NB4 (cell line): ENCODE measurements around the gene KLK15.

Source experiments
- DNase-seq: peaks from one replicate; pipeline ENCODE4 v3.0.0; 2010; ENCODE audit warnings: low read depth
- H3K4me3 ChIP-seq: one replicate; pipeline ENCODE4 v1.5.1; 2011; ENCODE audit warnings: mild to moderate bottlenecking, low read depth, low read length, moderate library complexity
- CTCF ChIP-seq: IDR thresholded peaks from one replicate; pipeline ENCODE4 v1.5.1; 2012; ENCODE audit warnings: low read depth, low read length
- MAX ChIP-seq: IDR thresholded peaks from 2 replicates; pipeline ENCODE4 v1.6.1; 2011; ENCODE audit warnings: low read depth, low read length
- MYC ChIP-seq: IDR thresholded peaks from 2 replicates; pipeline ENCODE4 v1.6.1; 2011; ENCODE audit warnings: low read depth, low read length
- POLR2A ChIP-seq: IDR thresholded peaks from 2 replicates; pipeline ENCODE4 v1.6.1; 2011; ENCODE audit warnings: mild to moderate bottlenecking; ENCODE audit not compliant: insufficient read length; ENCODE audit errors: extremely low read depth

KLK15 gene

GRCh38 chr19:50843205-50843604, 9.8 kb upstream of the KLK15 start:
- DNase-seq, result no peak
- TF ChIP-seq MAX, result no peak
- no peak overlapping the region for H3K4me3 ChIP-seq

- DNase-seq, result no peak
- TF ChIP-seq CTCF (no peak), MYC (no peak), MAX (no peak), POLR2A (no peak)
- no peak overlapping the region for H3K4me3 ChIP-seq
These were observed 8.8 kb upstream of the KLK15 start for GRCh38 chr19:50842130-50842529.

DNA sequence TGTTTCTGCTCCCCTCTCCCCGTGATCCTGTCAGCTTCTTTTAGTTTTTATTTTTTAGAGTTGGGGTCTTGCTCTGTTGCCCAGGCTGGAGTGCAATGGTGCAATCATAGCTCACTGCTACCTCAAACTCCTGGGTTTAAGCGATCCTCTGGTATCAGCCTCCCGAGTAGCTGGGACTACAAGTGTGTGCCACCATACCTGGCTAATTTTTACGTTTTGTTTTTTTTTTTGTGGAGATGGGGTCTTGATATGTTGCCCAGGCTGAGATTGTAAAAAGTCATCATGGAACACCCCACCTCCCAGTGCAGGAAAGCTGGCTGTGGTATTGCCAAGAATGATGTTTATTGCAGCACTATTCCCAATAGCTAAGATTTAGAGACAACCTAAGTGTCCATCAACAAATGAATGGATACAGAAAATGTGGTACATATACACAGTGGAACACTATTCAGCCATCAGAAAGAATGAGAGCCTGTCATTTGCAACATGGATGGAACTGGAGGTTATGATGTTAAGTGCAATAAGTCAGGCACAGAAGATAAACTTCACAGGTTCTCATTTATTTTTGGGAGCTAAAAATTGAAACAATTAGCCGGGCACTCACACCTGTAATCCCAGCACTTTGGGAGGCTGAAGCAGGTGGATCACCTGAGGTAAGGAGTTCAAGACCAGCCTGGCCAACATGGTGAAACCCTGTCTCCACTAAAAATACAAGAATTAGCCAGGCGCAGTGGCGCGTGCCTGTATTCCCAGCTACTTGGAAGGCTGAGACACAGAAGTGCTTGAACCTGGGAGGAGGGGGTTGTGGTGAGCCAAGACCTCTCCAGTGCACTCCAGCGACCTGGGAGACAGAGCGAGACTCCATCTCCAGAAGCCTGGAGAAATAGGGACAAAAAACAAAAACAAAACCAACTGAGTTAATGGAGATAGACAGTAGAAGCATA, 6.6 kb upstream of the KLK15 start:
- H3K4me3 ChIP-seq, result no peak overlapping the region
- no peak for DNase-seq
- TF ChIP-seq MAX, result no peak
- no peak for TF ChIP-seq CTCF
- no peak for TF ChIP-seq POLR2A
- TF ChIP-seq MYC, result no peak

- TF ChIP-seq CTCF (peak; percentile 43), MYC (no peak), MAX (no peak), POLR2A (no peak)
These were observed 4.9 kb upstream of the KLK15 start for GRCh38 chr19:50838239-50838638.

GRCh38 chr19:50837300-50837699, 3.9 kb upstream of the KLK15 start:
- TF ChIP-seq POLR2A, result no peak
- no peak for TF ChIP-seq CTCF
- TF ChIP-seq MAX, result no peak
- TF ChIP-seq MYC, result no peak
- no peak for DNase-seq
- H3K4me3 ChIP-seq, result no peak overlapping the region

More at GRCh38 chr19:50838239-50838638, 4.9 kb upstream of the KLK15 start:
- no peak overlapping the region for H3K4me3 ChIP-seq
- peak; percentile 41 for DNase-seq

DNA sequence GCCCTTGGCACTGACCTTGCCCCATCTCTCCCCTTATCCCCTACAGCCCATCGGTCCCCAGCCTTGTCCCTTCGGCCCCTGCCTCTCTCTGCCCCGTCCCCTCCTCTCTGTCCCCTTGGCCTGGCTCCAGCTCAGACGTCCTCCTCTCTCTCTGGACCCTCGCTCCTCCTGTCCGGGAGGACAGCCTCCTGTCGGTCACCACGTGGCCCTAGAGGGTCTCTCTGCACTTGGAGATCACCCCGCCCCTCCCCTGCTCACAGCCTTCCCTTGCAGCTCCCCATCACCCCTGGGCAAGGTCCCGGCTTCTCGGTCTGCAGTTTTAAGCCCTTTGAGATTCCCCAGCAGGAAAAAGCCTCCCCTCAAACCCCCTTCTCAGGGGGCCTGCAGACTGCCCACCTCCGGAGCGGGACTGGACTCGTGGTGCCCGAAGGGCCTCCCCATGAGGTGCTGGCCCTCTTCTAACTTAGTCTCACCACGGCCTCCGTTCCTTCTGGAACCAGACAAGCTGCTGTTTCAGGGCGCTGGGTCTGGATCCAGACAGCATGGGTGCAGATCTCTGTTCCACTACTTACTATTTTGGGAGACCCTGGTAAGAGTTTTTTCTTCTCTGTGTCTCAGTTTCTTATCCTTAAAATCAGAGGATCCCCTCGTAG, 3.3 kb upstream of the KLK15 start:
- DNase-seq, result no peak
- TF ChIP-seq POLR2A, result no peak
- no peak for TF ChIP-seq CTCF
- TF ChIP-seq MAX, result no peak
- no peak for TF ChIP-seq MYC
- H3K4me3 ChIP-seq, result no peak overlapping the region
